Measurements from ENCODE around the gene SLC35F3.
"Not testable (repeated sequence)": the region's sequence is repeated elsewhere in the genome, so short reads cannot be mapped to it uniquely, and the experiment has no call there.

- not testable (repeated sequence) for TF ChIP-seq CTCF (optimal IDR thresholded peaks at IDR 0.05 in 1 of 3, IDR thresholded peaks at IDR 0.05 in 1 of 3, conservative IDR thresholded peaks at IDR 0.05 in 1 of 3; ENCODE audit: extremely low read depth in 1 of 3, insufficient read depth in 2 of 3, low read length in 3 of 3); EZH2 (IDR thresholded peaks at IDR 0.05; ENCODE audit: low read length)
Observed at GRCh38 chr1:234152344-234152743, 247.9 kb downstream of the SLC35F3 start.
